IMR-90 (cell line): Measurements from ENCODE around the gene TRIP11. TPM values are rescaled to one million over a fixed set of nuclear protein-coding genes. Genes with fewer than 3 reads are reported as not detected.
A peak's percentile ranks its signal among the peaks of the same experiment; 100 is the strongest.

Experiments used
- ELK1 ChIP-seq: fragments of 150-350 bp; IDR thresholded peaks from 2 replicates; pipeline ENCODE4 v1.6.1; 2016; ENCODE audit warnings: low read depth, mild to moderate bottlenecking, low read length, moderate library complexity, borderline replicate concordance
- NFE2L2 ChIP-seq: fragments of 150-350 bp; IDR thresholded peaks from 2 replicates; pipeline ENCODE4 v1.6.1; 2016; ENCODE audit warnings: low read depth, mild to moderate bottlenecking, low read length
- POLR2A ChIP-seq: IDR thresholded peaks from 2 replicates; pipeline ENCODE4 v1.6.1; 2012; ENCODE audit warnings: mild to moderate bottlenecking, low read depth, low read length
- polyA plus RNA-seq, 3 experiments: library from polyadenylated mRNA; depleted of rRNA; stranded (reverse); fragments of >200 nt; gene quantifications; 2 replicates each; pipeline ENCODE4 v1.2.3, GENCODE V29; 2012; ENCODE audit warnings: low replicate concordance in 1 of 3
- total RNA-seq: library from RNA; depleted of rRNA; stranded (reverse); fragments of >200 nt; gene quantifications from 2 replicates; pipeline ENCODE4 v1.2.3, GENCODE V29; 2012

The TRIP11 gene
- total and polyA plus RNA-seq, 2 of the 4 experiments (the other 2 are of a cell fraction), result 6.8 to 83.5 TPM

- no peak for TF ChIP-seq ELK1
- peak; percentile 47 for TF ChIP-seq POLR2A
- TF ChIP-seq NFE2L2, result no peak
These were observed 93.0 kb downstream of the TRIP11 start (continued) for GRCh38 chr14:91946622-91947474.
